GM18873 (cell line): ENCODE measurements around the gene IRX4.

Source experiments
- ATAC-seq: cut with Tn5 transposase; IDR thresholded peaks from one replicate; pipeline ENCODE4 v1.9.1; 2021; ENCODE audit warnings: mild to moderate bottlenecking, moderate library complexity, moderate number of reproducible peaks; ENCODE audit not compliant: unreplicated experiment, low FRiP score

IRX4 gene

DNA sequence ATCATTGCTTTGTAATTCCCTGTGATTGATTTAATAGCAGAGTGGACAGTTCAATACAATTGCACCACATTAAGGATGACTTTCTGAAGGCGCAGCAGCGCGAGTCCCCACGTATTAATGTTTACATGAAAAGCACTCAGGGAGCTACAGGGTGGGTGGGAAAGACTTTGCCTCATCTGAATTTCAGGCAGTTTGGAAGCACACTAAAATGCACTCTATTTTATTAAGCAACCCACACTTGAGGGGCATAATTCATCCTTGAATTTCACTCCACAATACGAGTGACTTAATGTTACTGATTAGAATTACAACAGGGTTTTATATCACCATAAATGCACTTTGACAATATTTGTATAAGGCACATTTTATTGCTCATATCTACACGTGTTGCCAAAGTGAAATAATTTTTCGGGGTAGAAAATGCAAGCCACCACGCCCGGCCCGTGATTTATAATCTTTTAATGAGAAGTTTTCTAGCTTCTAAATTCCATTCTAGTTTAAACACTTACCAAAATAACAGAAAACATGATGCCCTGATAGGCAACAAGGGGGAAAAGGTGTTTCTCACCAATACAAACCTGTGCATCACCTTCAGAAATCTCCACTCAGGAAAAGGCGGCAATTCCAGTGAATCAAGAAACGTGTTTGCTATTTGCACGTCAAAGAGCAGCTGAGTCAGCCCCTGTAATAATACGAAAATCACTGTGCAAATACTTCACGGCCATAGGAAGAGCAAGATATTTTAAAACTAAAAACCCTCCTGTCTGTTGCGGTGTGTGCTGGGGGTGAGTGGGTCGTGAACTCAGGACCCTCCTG lies 40.5 kb downstream of the IRX4 start:
- ATAC-seq, result no peak

DNA sequence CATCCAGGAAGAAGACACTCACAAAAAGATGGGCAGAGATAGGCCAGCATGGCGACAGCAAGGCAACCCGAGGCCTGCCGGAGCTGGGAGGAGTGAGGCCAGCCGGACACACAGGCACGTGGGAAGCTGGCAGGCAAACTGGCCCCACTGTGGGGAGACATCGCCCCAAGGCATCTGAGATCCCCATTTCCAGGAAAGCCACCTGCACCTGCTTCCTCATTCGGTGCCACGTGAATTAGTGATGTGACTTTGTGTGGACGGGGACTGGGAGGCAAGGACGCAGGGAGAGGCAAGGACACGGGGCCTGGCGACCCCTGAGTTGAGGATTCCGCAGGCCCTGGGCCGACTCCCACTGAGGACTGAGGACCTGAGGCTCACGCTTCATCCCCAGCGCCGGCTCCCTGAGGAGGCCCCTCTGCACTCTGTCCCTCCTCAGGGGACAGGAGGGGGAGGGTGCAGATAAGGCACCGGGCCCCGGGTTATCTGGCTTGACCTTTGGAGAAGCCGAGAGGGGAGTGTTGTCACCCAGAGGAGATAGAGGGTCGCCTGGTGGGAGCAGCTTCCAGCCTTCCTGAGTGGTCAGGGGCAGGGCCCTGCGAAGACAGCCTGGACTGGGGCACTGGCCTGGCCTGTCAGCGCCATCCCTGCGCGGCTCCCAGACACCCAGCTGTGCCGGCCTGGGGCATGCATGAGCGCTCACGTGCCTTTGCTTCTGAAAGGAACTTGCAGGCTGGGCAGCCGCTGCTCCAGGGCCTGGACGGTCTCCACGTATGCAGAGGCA lies 41.8 kb downstream of the IRX4 start:
- ATAC-seq, result no peak

DNA sequence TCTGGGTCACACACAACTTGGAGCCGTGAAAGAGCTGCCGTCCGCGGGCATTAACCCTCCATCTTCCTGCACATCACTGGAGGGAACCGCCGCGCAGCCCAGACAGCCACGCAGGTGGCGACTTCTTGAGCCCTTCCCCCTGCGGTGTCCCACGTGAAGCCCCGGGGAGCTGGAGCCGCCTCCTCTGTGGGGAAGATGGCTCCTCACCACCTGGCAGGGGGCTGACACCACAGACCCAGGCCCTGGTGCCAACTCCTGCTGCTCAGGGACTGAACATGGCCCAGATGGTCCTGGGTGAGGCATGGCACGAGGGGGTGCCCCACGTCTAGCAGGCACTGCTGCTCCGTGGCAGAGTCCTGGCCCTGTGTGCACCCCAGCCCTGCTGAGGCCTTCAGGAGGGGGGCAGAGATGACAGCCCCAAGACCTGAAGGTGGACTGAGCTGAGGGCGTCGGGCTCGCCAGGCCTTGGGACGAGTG lies 42.6 kb downstream of the IRX4 start:
- no peak for ATAC-seq

DNA sequence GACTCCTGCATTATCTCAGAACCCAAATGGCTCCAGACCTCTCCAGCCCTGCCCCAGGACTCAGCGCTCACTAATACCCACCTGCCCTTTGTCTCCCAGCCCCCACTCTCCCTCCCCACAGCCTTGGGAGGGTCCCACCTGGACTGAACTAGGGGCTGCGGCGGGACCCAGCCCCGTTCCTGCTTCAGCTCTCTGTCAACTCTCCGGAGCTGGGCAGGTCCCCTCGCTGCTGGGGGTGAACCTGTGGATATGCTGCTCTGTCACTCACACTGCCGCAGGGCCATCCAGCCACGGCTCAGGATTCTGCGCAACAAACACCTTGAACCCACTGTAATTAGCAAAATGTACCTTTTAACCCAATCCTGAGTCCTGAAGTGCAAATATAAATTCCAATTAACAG lies 44.7 kb downstream of the IRX4 start:
- no peak for ATAC-seq

DNA sequence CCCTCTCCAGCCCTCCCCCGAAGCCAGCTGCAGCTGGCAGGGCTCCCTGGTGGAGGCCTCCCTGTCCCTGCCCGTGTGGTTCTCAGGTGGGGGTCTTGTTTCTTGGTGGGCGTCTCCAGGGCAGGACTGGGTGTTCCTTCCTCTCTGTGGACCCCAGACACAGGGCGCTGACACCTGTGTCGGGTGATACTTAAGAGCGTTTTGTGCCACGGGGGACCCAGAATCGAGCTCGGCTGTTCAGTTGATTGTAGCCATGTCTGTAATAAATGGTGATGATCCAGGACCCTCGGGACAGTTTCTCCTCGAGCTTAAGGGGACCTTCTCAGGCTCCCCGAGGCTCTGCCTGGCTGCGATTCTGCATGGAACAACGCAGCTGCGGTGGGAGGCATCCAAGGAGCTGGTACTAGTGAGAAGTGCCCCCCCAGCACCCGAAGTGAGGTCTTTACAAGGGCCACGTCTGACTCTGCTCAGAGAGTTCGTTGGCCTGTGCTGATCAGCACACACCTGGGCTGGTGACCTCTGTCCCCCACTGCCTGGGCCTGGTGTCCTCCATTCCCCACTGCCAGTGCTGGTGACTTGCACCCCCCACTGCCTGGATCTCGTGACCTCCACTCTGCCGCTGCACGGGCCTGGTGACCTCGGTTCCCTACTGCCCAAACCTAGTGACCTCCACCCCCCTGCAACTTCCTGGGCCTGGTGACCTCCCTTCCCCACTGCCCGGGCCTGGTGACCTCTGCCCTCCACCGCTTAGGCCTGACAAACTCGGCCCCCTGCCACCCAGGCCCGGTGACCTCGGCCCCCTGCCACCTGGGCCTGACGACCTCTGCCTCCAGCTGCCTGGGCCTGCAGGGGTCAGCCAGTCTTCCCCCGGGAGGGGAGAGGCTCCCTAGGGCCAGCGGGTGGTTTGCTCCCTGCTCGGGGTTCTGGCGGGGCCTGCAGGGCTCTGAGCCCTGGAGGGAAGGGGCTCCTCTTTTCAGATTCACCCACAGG lies 45.5 kb downstream of the IRX4 start:
- no peak for ATAC-seq

DNA sequence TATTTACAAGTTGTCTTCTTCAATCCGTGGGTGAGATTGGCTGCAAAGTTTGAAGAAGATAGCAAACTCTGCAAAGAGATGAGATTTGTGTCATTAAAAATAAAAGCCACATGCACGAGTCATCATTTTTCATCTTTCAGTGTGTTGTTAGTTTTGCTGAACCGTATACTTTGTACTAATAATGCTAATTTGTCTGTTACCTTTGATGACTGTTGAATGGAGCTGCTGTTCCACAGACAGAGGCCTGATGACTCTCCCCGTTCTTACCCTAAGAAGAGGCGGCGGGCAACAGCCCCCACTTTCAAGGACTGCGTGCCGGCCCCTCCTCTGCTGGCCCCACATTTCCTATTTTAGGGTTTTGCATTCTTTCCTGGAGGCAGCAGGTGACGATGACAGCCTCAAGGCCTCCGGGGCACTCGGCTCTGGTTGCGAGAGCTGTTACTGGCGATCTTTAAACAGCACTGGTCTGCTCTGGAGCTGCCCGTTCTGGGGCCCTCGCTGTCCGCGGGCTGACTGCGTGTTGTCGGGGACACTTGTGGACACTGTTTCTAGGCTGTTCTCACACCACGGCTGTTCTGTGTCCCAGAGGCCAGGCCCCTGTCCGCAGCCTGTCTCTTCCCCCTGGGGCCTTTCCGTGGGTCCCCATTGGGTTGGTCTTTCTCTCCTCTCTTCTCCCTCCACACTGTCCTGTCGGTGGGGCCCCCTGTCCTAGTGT lies 46.4 kb downstream of the IRX4 start:
- no peak for ATAC-seq

DNA sequence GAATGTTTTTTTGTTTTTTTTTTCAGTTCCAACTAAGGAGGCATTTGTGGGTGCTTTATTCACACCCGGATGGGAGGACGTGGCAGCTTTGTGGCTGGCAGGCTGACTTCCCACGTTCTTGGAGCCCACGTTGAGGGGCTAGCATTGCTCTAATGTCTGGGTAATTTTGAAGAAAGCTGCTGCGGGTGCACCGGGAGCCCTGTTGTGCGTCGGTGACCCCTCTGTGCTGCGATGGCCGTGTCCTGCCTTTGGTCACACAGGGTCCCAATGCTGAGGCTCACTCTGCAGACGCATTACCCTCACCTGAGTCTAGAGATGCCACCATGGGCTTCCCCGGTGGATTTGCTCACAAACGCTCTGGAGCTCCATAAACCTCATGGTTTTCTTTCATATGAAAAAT lies 47.3 kb downstream of the IRX4 start:
- ATAC-seq, result no peak

DNA sequence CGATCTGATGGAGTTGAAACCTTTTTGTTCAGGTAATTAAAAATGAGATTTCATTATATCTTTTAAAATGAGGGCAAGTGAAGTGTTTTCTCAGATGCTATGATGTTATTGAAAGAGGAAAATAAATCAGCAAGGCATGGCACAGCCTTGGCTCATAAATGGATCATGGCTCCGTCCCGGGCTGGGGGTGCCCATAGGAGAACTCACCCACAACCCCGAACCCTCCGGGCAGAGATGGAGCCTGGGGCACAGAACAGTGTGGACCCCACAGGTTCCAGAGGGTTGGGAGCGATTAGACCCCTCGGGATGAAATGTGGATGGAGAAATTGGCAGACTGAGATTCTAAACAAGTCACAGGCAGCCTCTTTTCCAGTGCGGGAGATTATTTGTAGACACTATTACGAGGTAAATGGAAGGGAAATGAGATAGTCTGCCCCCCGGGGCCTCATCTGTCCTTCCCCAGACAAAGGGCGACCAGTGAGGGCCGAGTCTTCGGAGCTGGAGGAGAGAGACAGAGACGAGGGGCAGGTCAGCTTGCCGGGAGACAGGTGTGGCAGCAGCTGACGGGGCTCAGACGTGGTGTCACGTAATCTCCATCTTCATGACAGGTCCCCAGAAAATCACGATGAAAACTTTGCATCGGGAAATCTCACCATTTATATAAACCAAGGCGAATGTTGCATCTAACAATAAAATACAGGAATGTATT lies 47.9 kb downstream of the IRX4 start:
- no peak for ATAC-seq

DNA sequence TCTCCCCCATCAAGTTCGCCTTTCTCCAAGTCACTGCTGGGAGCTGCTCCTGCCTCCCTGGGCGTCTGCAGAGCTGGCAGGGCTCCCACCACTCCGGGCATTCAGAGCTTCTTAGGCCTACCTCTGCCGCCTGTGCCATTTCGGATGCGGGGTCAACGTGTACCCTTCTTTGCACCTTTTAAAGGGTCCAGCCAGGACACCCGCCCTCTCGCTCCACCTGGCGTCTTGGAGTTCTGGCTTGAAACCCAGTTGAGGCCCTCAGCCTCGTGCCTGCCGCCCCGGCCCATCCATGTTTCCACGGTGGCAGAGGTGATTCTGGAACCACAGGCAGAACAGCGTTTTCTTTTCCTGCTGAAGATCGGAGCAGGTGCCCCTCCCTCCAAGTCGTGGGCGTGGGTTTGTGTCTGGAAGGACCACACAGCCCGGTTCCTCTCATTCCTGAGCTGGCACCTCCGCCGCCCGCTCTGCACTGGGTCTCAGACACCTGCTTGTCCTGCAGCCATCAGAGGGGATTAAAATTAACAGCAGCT lies 48.6 kb downstream of the IRX4 start:
- ATAC-seq, result no peak

DNA sequence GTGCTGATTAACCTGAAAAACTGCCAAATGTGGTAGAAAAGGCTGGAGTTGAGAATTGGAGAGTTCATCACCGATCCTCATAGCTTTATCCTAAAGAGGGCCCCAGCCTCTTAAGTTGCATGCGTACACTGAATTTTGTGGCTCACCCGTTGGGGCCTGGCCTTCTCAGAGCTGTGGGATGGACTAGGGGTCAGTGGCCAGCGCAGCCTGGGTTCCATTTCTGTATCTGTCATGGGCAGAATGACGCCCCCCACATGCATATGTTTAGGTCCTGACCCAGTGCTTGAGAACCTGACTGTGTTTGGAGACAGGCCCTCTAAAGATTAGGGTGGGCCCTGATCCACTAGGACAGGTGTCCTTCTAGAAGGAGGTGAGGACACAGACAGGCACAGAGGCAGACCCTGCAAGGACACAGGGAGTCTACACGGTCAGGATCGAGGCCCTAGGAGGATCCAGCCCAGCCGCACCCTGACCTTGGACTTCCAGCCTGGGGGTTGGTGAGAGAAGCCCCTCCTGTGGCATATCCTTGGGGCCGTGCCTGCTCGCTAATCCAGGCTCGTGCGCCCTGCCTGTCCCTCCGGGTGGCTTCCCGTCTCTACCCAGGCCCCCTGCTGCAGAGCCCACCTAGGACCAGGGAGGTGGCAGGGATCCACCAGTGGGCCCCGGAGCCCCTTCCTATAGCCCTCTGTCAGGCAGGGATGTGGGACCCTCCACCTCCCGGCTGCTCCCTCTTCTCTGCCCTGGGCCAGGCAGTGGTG lies 49.3 kb downstream of the IRX4 start:
- ATAC-seq, result no peak

DNA sequence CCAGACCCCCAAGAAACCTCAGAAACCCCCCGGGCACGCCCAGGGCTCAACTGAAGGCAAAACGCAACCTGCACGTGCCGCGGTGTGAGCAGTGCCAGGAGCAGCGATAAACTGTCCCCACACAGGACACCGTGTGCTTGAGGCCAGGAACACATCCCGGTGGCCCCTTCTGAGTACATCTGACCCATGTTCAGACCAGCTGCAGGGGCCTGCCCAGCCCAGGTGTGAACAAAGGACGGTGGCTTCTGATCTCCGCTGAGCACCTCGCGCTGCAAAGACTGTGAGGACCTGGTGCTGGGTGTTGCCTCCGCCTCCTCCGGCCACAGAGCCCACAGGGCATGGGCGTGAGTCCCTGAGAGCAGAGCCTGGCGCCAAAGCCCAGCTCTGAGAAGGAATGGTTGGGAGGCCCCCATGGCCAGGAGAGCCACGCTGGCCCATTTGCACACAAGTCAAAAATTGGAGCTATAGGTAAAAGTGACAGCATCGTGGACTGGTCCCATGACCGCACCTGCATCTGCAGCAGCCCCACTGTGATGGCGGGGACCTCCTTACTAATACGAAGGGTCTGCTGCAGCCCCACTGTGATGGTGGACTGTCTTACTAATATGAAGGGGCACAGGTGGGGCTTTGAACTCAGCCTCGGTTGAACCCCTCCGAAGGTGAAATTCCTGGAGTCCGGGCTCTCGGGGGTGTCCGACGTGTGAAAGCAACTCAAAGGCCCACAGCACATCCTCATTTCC lies 50.0 kb downstream of the IRX4 start:
- no peak for ATAC-seq

DNA sequence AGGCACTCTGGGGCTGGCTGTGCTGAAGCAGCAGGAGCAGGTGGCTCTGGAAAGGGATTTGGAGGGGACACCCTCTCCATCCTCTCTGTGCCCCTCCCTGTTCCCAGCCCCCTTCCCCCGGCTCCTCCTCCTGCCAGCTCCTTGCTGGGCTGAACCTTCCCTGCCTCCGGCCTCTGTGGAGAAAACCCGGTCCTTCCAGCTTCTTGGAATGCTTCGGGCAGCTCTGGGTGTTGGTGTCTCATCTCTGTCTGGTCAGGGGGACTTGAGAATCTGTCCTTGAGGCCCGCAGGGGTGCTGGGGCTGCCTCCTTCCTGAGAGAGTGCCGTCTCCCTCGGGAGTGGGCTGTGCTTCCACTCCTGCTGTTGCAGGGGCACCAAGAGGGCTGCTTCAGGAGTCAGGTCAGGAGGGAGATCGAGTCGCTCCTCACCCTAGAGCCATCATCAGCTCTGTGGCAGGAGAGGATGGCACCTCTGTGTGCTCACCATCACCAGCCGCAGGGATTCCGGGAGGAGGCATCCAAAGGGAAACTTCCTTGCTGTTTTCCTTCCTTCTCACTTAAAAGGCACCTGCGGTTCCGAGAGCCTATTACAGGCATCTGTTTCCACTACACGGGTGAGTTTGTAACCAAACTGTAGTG lies 50.9 kb downstream of the IRX4 start:
- ATAC-seq, result no peak

DNA sequence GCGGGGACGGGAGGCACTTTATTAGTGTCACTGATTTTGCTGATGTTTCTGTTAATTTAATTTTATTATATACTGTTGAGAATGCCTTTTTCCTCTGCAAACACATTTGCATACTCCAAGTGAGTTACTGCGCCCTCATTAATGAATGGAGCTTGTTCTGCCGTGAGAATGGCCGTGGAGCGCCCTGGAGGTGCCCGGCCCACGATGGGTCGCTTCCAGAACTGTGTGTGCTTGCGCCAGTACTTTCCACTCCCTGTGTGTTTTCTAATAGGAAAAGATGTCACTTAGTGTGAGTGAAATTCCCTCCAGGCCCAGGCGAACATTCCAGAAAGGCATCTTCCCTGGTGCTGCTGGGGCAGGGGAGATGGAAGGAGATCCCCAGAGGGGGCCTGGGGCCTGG lies 51.5 kb downstream of the IRX4 start:
- ATAC-seq, result no peak

DNA sequence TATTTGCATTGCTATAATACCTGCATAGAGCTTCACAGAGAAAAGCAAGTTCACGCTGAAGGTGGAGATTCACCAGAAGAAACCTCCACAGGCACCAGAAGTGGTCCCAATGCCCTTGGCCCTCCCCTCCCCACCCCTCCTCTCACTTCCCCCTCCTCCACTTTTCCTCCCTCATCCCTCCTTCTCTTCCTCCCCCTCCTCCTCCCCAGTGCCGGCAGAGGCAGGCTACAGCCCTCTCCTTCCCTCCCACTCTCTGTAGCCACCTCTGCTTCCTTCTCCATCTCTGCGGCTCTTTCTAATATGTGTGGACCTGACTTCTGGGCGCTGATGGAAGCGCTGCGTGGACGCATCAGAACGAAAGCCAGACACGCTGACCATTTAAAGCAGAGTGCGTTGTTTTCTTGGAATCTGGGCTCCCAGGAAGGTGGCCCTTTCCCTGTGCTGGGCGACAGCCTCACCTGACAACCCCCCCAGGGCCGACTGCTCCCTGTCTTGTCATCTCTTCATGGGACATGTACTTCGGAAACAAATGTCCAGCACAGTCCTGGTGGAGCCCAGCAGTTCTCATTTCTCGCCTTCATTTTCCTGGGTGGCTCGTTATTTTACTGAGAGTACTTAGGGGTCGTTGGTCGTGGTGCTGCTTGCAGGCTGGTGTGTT lies 52.0 kb downstream of the IRX4 start:
- no peak for ATAC-seq

DNA sequence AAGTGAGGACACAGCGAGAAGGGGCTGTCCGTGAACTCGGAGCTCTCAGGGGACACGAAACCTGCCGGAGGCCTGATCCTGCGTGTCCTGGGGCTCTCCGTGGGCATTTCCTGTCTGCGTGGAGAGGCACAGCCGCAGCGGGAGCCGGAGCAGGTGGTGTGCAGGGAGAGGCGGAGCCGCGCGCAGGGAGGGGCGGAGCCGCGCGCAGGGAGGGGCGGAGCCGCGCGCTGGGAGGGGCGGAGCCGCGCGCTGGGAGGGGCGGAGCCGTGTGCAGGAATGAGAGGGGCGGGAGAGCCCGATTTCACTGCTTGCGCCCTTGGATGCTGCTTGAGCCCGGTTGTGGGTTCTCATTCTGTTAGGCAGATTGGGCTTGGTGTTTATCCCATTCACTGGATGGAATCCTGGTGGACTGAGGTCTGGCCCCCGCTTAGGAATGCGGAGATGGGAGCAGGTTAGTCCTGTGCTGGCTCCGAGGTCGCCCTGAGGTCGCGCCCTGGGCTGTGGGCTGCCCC lies 54.8 kb downstream of the IRX4 start:
- no peak for ATAC-seq
